HK-2 (cell line): Measurements from ENCODE around the gene FBXL4.

Experiments
- DNase-seq: peaks from one replicate; pipeline ENCODE4 v3.0.0-alpha.2; 2018; ENCODE audit not compliant: unreplicated experiment

Gene FBXL4

DNA sequence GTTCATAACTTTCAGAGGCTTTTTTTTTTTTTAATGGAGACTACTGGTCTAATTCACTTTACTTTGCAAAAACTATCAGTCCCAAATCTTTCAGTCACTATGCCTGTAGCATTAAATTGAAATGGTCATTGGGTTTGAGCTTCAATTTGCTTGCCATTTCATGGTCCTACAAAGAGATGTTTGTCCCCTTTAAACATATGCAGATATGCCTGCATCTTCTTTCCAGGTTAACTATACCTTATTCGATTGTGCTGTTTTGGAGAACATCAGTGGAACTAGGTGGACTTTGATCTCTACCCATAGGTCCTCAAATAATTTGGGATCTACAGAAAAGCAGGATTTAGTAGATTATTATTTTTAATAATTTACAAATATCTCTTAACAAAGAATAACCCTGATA lies 108.8 kb downstream of the FBXL4 start:
- no peak for DNase-seq

DNA sequence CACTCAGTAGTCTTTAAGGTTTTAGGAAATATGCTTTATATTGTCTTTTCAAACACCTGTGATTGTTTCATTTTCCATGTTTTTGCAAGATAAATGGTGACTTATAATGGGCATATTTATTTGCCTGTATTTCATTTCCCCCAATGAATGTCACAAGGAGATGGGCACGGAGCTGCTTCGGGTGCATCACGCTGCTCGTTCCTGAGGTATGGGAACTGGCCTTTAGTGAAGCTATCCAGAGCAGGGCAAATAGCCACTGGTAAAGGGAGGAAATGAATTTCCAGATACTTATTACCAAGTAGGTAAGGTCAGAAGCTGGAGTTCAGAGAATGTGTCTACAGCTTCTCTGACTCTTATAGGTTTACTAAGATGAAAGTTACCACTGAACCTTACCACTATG lies 109.7 kb downstream of the FBXL4 start:
- no peak for DNase-seq

- DNase-seq = no peak
Observed at GRCh38 chr6:98836962-98837944, 110.5 kb downstream of the FBXL4 start.

- no peak for DNase-seq
Observed at GRCh38 chr6:98836025-98836961, 111.5 kb downstream of the FBXL4 start.

- peak; percentile 18 for DNase-seq
Observed at GRCh38 chr6:98835149-98836024, 112.4 kb downstream of the FBXL4 start.

GRCh38 chr6:98834060-98835031 lies 113.4 kb downstream of the FBXL4 start, which contains the start of gene POU3F2:
TSS of gene POU3F2 (plus strand) at chr6:98834574. CDS start at chr6:98834874, 300 bp downstream.
- peak; percentile 91 for DNase-seq

GRCh38 chr6:98833307-98834059 lies 114.3 kb downstream of the FBXL4 start:
- DNase-seq = peak; percentile 21

DNA sequence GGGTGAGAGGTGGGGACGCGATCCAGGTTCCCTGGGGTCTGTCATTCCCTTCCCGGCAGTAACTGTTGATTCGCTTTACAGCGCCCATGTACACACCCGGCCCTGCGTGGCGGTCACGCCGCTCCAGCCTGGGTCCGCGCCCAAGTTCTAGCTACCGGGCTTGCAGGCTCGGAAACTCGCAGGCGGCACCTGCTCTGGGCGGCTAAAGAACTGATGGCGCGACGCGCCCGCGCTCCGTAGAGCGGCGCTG lies 114.8 kb downstream of the FBXL4 start:
- DNase-seq = peak; percentile 35

- peak; percentile 53 for DNase-seq
Observed at GRCh38 chr6:98832284-98833056, 115.3 kb downstream of the FBXL4 start.

DNA sequence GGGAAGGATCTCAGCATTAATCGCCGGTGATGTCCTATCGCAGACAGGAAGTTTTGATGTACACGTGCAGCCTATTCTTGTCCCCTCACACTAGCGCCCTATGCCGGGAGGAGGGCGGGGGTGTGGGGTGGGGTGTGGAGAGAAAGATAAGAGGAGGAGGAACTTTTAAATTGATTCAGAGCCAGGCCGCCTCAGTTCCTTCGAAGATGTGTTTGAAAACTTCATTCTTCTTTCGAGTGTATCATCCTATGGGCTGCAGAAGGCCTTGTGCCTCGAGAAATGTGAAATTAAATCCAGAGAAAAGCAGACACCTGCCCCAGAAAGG lies 115.8 kb downstream of the FBXL4 start:
- no peak for DNase-seq

- no peak for DNase-seq
Observed at GRCh38 chr6:98831057-98831958, 116.4 kb downstream of the FBXL4 start.

- no peak for DNase-seq
Observed at GRCh38 chr6:98830146-98830545, 117.6 kb downstream of the FBXL4 start.

- no peak for DNase-seq
Observed at GRCh38 chr6:98828941-98829411, 118.8 kb downstream of the FBXL4 start.

GRCh38 chr6:98828211-98828788 lies 119.4 kb downstream of the FBXL4 start:
- no peak for DNase-seq

- DNase-seq = no peak
Observed at GRCh38 chr6:98827295-98828159, 120.2 kb downstream of the FBXL4 start.

DNA sequence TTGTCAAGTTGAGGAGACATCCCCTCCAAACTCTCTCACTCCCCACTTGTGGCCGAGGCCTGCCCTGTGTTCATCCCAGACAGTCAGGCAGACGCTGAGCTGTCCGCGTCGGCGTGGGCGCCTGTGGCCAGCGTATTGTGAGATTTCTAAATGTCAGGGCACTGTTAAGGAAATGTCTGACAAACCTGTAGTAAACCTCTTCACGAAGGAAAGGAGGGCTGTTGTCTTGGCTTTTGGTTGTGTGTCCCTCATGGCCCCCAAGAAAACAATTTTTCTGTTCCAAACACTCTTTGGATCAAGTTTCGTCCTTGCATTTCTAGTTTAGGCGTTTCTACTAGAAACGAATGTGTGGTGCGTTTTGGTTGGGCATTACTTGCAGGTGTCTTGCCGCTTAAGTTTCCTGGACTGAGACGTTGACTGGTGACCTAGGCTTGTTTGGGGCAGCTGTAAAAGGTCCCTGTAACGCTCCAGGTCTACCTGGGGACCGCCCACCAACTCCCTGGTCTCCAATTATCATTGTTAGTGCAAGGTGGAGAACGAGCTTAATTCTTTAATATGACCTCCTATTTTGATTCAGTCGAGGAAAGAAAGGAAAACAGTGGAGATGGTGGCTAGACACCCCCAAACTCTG lies 122.0 kb downstream of the FBXL4 start:
- no peak for DNase-seq
